Vagina (tissue), 2 donors: ENCODE results near the gene BBOX1.

Experiments used
- CTCF ChIP-seq, 3 experiments: fragments of 450-650 bp in 2 of 3; fragments of 200-600 bp in 1 of 3; sonication (generic) in 1 of 3; IDR thresholded peaks; one replicate each; pipeline ENCODE4 v1.5.1; 2017 to 2019; ENCODE audit warnings: antibody characterized with exemption in 3 of 3, mild to moderate bottlenecking in 2 of 3, moderate library complexity in 2 of 3
- POLR2A ChIP-seq, 2 donors: fragments of 450-650 bp; IDR thresholded peaks; one replicate each; pipeline ENCODE4 v1.6.1; 2017; ENCODE audit warnings: antibody characterized with exemption in 2 of 2, mild to moderate bottlenecking in 2 of 2, moderate library complexity in 2 of 2
- POLR2AphosphoS5 ChIP-seq, 2 donors: sonication (generic); formaldehyde crosslinking; IDR thresholded peaks; one replicate each; pipeline ENCODE4 v1.9.0; 2017; ENCODE audit warnings: antibody characterized with exemption in 2 of 2, mild to moderate bottlenecking in 2 of 2, low read depth in 1 of 2; ENCODE audit not compliant: insufficient read depth in 1 of 2

DNA sequence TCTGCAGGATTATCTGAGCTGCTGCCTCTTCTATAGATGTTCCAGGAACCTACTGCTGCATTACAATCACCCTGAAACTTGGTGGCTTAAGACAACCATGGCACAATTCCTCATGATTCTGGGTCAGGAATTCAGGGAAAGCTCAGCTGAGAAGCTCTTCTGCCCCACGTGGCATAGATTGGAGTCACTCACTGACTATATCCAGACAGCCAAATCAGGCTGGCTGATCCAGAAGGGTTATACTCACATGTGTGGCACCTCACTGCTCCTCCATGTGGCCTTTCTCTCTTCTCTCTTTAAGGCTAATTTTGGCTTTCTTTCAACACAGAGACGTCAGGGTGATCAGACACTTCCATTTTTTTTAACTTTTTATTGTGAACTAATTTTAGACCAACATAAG is 125.5 kb downstream of the BBOX1 start:
- TF ChIP-seq CTCF (IDR thresholded peaks at IDR 0.05) = no peak
- TF ChIP-seq POLR2A (IDR thresholded peaks at IDR 0.05) = no peak
- no peak for TF ChIP-seq POLR2AphosphoS5 (IDR thresholded peaks at IDR 0.05; ENCODE audit: insufficient read depth in 1 of 2, low read depth in 1 of 2)
